ENCODE results near the gene PSMD6. TPM values are rescaled to one million over a fixed set of nuclear protein-coding genes. Genes with fewer than 3 reads are reported as not detected.
A peak's percentile ranks its signal among the peaks of the same experiment; 100 is the strongest.

The PSMD6 gene
- polyA plus RNA-seq, 1 experiment, result 47.8 TPM

GRCh38 chr3:63963496-63963895 is 59.8 kb downstream of the PSMD6 start:
- no peak overlapping the region for H3K4me3 ChIP-seq (ENCODE audit: low read depth, low read length)
- TF ChIP-seq CTCF (IDR thresholded peaks at IDR 0.05; ENCODE audit: insufficient read depth, low read depth, low read length), result no peak
- ChIA-PET POLR2A (no interaction called here), CTCF (interaction anchor here (0.8 to 7.1 kb wide), 4 partner anchors 9 to 29 kb away, joined by 3 to 60 read pairs (median 10); no protein-coding TSS in a partner anchor)
- no peak for DNase-seq (ENCODE audit: low read depth)
- no peaks in the 10 kb centered on the region; the same call in 1 of the 2 replicates for H3K36me3 ChIP-seq (ENCODE audit: control insufficient read depth, insufficient read depth, low read length)
- no peaks in the 10 kb centered on the region for H3K27me3 ChIP-seq (ENCODE audit: control insufficient read depth, insufficient read depth, low read length)

- ChIA-PET CTCF (interaction anchor here (0.6 to 7.1 kb wide), 20 partner anchors 8 to 478 kb away, joined by 3 to 60 read pairs (median 4); partner anchors contain the start of genes ATXN7 and THOC7), POLR2A (no interaction called here)
- H3K36me3 ChIP-seq (ENCODE audit: control insufficient read depth, insufficient read depth, low read length), result no peaks in the 10 kb centered on the region; the same call in 1 of the 2 replicates
- TF ChIP-seq CTCF (IDR thresholded peaks at IDR 0.05; ENCODE audit: insufficient read depth, low read depth, low read length), result peak; percentile 63
- no peaks in the 10 kb centered on the region for H3K27me3 ChIP-seq (ENCODE audit: control insufficient read depth, insufficient read depth, low read length)
- DNase-seq (ENCODE audit: low read depth), result no peak
- H3K4me3 ChIP-seq (ENCODE audit: low read depth, low read length), result no peak overlapping the region
These were observed 61.4 kb downstream of the PSMD6 start for GRCh38 chr3:63961891-63962290.

Small RNA genes lying within 50 kb of the gene (small RNA-seq; reads per million reads assigned to genes)
- not detected for gene RF00012 (ENCODE audit: insufficient read length, low read depth, low replicate concordance)

Other genes with a start within 250 kb of the PSMD6 start
- gene C3orf49, start 204.2 kb downstream of the PSMD6 start, polyA plus RNA-seq (2011; rRNA removed), result not detected in 2 replicates
- gene THOC7, start 159.7 kb downstream of the PSMD6 start, polyA plus RNA-seq (2011; rRNA removed), result 22.2 and 52.0 TPM in 2 replicates
- gene ATXN7, start 159.6 kb downstream of the PSMD6 start, polyA plus RNA-seq (2011; rRNA removed), result 11.8 and 15.0 TPM in 2 replicates
- not detected in 2 replicates for gene SCAANT1, start 111.1 kb downstream of the PSMD6 start, polyA plus RNA-seq (2011; rRNA removed)
- 3.5 and 3.9 TPM in 2 replicates for gene PRICKLE2, start 202.0 kb upstream of the PSMD6 start, polyA plus RNA-seq (2011; rRNA removed)